HUES6 (cell line): ENCODE measurements around the gene WTAP.
A peak's percentile ranks its signal among the peaks of the same experiment; 100 is the strongest.
"Not testable (repeated sequence)": the region's sequence is repeated elsewhere in the genome, so short reads cannot be mapped to it uniquely, and the experiment has no call there.

Experiments used
- H3K27ac ChIP-seq: 2 replicates; pipeline ENCODE4 v1.7.0; 2013; ENCODE audit warnings: low read depth, mild to moderate bottlenecking, low read length, inconsistent platforms
- H3K27me3 ChIP-seq: 2 replicates; pipeline ENCODE4 v1.6.1; 2013; ENCODE audit warnings: low read length; ENCODE audit not compliant: control insufficient read depth, insufficient read depth
- H3K36me3 ChIP-seq: 2 replicates; pipeline ENCODE4 v1.6.1; 2013; ENCODE audit warnings: low read length; ENCODE audit not compliant: control insufficient read depth, insufficient read depth
- H3K4me1 ChIP-seq: 2 replicates; pipeline ENCODE4 v1.6.1; 2013; ENCODE audit warnings: low read length; ENCODE audit not compliant: control insufficient read depth, insufficient read depth
- H3K4me3 ChIP-seq: 2 replicates; pipeline ENCODE4 v1.5.1; 2013; ENCODE audit warnings: low read depth, low read length
- H3K9ac ChIP-seq: one replicate; pipeline ENCODE4 v1.6.1; 2013; ENCODE audit warnings: mild to moderate bottlenecking, low read length
- H3K9me3 ChIP-seq: 2 replicates; pipeline ENCODE4 v1.6.1; 2013; ENCODE audit warnings: low read depth, low read length; ENCODE audit not compliant: control insufficient read depth, insufficient read depth

The WTAP gene

DNA sequence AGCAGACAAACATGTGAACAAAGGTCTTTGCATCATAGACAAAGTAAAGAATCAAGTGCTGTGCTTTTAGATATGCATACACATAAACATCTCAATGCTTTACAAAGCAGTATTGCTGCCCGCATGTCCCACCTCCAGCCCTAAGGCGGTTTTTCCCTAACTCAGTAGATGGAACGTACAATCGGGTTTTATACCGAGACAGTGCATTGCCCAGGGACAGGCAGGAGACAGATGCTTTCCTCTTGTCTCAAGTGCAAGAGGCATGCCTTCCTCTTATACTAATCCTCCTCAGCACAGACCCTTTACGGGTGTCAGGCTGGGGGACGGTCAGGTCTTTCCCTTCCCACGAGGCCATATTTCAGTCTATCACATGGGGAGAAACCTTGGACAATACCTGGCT lies 67.7 kb downstream of the WTAP start:
- H3K4me1 ChIP-seq = peaks cover 14% of the 10 kb centered on the region
- H3K9ac ChIP-seq = peak overlapping the region; percentile 58
- not testable (repeated sequence) for H3K4me3 ChIP-seq, H3K27ac ChIP-seq, H3K9me3 ChIP-seq, H3K27me3 ChIP-seq
- H3K36me3 ChIP-seq = peaks cover 68% of the 10 kb centered on the region

DNA sequence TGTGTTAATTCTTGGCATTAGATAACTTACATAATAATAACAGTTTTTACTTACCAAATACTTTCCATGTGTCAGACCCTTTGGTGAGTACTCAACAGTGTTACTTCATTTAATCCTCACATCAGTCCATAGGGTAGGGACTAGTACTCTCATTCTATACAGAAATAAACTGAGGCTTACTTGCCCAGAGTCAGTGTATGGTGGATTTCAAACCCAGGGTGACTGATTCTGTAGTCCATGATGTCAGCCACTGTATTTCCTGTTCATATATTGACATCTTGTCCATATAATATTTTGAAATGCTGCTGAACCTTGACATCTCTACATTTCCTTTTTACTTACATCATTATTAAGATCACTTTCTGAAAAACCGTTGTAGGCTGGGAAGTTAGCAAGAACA lies 70.2 kb downstream of the WTAP start:
- peaks cover 1% of the 10 kb centered on the region; the same call in 1 of the 2 replicates for H3K4me1 ChIP-seq
- no peaks in the 10 kb centered on the region for H3K27me3 ChIP-seq
- no peak overlapping the region for H3K9ac ChIP-seq
- no peak overlapping the region for H3K27ac ChIP-seq
- H3K4me3 ChIP-seq = no peak overlapping the region
- peaks cover 59% of the 10 kb centered on the region for H3K36me3 ChIP-seq
- no peaks in the 10 kb centered on the region for H3K9me3 ChIP-seq

GRCh38 chr6:159800141-159800865 lies 73.0 kb downstream of the WTAP start, which contains the start of gene PNLDC1:
PNLDC1 (plus strand) TSS chr6:159800276; CDS start chr6:159800308, 32 bp downstream.
- Histone ChIP-seq H3K4me1 (no peaks in the 10 kb centered on the region), H3K9ac (no peak within 1 kb of the TSS), H3K27me3 (no peaks in the 10 kb centered on the region), H3K36me3 (peaks cover 40% of the 10 kb centered on the region), H3K4me3 (no peak within 1 kb of the TSS), H3K27ac (no peak within 1 kb of the TSS), H3K9me3 (no peaks in the 10 kb centered on the region)

DNA sequence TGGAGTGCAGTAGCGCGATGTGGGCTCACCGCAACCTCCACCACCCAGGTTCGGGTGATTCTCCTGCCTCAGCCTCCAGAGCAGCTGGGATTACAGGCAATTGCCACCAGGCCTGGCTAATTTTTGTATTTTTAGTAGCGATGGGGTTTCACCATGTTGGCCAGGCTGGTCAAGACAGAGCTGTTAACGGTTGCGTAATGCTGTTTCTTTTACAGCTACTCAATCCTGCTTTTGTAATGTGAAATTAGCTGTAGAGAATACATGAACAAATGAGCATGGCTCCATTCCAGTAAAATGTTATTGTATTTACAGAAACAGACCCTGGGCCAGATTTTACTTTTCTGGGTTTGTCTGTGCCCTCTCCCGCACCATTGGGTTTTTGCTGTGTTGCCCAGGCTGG lies 74.6 kb downstream of the WTAP start:
- Histone ChIP-seq H3K36me3 (peaks cover 28% of the 10 kb centered on the region), H3K27me3 (no peaks in the 10 kb centered on the region), H3K9me3 (no peaks in the 10 kb centered on the region), H3K4me3 (no peak overlapping the region), H3K9ac (no peak overlapping the region), H3K27ac (no peak overlapping the region), H3K4me1 (no peaks in the 10 kb centered on the region)

DNA sequence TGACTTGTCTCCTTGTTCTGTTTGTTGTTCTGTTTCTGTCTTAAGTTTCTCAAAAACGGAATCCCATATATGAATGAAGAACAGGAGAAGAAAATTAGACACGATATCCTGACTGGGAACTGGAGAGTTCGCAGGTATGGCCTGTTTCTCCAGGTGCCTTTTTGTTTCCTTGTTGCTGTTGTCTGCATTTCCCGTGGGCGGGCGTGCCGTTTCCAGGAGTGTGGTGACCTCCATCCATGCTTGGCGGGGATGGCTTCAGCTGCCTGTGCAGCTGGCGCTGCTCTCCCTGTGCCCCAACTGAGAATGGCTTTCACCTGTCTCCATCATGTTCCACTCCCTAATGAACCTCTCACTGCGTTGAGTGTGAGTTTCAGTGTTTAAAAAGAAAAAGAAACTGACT lies 77.2 kb downstream of the WTAP start:
- no peaks in the 10 kb centered on the region for H3K27me3 ChIP-seq
- H3K4me3 ChIP-seq = no peak overlapping the region
- H3K27ac ChIP-seq = no peak overlapping the region
- peaks cover 4% of the 10 kb centered on the region; the same call in 1 of the 2 replicates for H3K36me3 ChIP-seq
- no peaks in the 10 kb centered on the region; the same call in 1 of the 2 replicates for H3K4me1 ChIP-seq
- no peak overlapping the region for H3K9ac ChIP-seq
- H3K9me3 ChIP-seq = no peaks in the 10 kb centered on the region

DNA sequence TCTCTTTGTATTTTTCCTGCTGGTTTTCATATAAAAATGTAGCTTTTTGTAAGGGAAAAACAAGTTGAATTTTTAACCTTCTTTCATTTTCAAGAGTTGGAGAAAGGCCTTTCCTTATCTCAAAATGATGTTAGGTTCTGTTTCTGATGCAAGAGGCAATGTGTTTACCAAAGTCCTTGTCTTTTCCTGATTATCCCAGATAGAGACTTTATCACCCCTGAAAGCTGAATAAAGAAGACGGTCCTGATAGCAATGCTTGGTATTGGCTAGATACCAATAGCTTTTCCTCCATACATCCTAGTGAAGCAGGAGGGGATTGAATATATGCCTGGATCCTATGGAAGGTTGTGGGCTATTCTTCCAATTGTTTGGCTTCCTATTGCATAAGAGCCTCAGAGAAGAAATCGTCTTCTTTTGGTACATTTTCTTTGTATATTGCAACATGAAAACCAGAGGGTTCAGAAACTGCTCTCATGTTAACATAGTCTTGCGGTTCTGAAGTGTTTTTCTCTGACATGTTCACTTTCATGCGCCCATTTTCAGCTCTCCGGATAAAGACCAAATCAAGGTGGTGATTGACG lies 78.2 kb downstream of the WTAP start:
- Histone ChIP-seq H3K9ac (no peak overlapping the region), H3K4me3 (no peak overlapping the region), H3K27ac (no peak overlapping the region), H3K27me3 (no peaks in the 10 kb centered on the region), H3K4me1 (no peaks in the 10 kb centered on the region; the same call in 1 of the 2 replicates), H3K36me3 (no peaks in the 10 kb centered on the region), H3K9me3 (no peaks in the 10 kb centered on the region)
